HG03565 (cell line): ENCODE measurements around the gene TLCD5.

Experiments
- ATAC-seq: cut with Tn5 transposase; IDR thresholded peaks from one replicate; pipeline ENCODE4 v1.9.1; 2021; ENCODE audit warnings: mild to moderate bottlenecking, moderate library complexity; ENCODE audit not compliant: unreplicated experiment

TLCD5 gene

DNA sequence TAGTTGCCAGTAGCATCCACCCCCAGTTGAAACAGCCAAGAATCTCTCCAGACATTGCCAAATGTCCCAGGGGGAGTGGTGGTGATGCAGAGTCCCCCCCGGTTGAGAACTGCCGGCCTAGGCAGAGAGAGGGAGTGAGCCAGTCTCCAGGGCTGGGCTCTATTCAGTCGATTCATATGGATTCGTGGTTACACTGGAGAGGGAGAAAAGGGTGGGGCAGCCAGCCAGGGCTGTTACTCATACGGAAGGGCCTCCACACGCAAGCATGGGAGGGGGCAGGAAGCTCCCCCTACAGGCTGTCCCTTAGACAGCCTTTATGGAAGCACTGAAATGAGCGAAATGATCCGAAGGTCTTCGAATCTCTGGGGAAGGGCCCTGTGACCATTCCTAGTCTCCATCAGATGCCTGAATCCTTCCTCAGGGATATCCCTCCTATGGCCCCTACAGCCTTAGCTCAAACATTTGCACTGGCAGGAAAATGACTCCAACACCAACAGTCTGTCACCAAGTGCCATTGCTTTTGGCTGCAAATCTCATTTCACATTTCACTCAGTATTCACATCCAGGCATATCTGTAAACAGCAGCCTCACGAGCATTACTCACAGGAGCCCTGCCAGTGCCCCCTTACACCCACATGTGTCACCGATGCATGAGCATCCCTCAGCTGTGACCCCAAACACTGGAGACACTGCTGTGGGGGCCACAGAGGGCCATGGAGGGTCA lies 18.4 kb upstream of the TLCD5 start:
- no peak for ATAC-seq

GRCh38 chr11:120307476-120307875 lies 17.6 kb upstream of the TLCD5 start:
- no peak for ATAC-seq

- ATAC-seq: no peak
Measured at GRCh38 chr11:120308081-120308480, 17.0 kb upstream of the TLCD5 start.

GRCh38 chr11:120310870-120311269 lies 14.2 kb upstream of the TLCD5 start:
- no peak for ATAC-seq

GRCh38 chr11:120314861-120315260 lies 10.2 kb upstream of the TLCD5 start:
- no peak for ATAC-seq

DNA sequence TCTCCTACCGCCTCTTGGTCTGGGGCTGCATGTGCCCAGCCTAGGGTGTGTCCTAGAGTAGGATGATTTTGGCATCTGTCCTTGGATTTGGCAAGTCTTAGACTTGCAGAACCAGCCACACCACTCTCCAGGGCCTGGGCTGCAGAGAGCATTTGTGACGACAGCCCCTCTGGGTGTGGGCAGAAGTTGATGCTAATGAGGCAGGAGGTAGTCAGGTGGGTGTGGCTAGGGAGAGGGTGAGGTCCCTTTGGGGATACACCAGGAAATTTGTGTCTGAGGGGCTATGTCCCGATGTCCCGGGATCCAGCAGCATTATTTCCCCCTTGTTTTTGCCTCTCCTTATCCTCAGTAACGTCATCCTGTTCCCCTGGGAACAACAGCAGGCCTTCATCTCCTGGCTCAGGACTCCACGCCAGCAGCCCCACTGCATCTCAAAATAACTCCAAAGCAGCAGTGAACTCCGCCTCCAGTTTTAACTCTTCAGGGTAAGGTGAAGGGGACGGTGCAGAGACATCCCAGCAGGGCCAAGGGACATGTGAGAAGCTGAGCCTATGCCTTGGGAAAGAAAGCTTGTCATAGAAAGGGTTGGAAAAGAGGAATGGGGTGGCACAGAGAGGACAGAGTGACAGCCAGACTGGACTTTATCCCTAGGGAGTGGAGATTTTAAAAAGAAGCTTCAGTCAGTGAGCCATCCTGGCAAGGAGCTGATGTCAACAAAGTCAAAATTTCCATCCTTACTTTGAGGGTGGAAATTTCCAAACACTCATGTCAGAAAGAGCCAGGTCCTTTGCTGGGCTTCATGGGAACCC lies 8.0 kb upstream of the TLCD5 start:
- ATAC-seq: no peak

- no peak for ATAC-seq
Measured at GRCh38 chr11:120317689-120318480, 7.2 kb upstream of the TLCD5 start.

- ATAC-seq: no peak
Measured at GRCh38 chr11:120318906-120319305, 6.2 kb upstream of the TLCD5 start.

- ATAC-seq: no peak
Measured at GRCh38 chr11:120326228-120326627, 1.1 kb downstream of the TLCD5 start.

DNA sequence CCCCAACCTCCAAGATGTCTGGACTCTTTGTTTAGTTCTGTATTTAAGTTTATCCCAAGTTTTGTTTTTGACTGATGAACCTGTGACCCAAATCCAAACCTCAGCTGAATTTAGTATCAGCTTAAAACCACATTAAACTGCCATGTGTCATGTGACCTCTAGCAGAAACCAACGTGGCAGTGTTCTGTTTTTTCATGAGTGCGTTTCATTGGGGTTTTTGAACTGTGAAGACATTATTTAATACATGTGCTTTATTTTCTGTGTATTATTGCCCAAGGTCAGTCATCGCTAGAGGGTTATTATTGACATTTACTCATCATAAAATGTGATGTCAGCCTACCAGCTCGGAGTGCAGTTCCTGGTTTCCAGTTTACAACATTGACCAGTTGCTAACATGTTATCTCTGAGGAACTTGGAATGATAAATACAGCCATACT lies 1.8 kb downstream of the TLCD5 start:
- ATAC-seq: no peak

GRCh38 chr11:120327311-120327710 lies 2.2 kb downstream of the TLCD5 start:
- ATAC-seq: no peak

DNA sequence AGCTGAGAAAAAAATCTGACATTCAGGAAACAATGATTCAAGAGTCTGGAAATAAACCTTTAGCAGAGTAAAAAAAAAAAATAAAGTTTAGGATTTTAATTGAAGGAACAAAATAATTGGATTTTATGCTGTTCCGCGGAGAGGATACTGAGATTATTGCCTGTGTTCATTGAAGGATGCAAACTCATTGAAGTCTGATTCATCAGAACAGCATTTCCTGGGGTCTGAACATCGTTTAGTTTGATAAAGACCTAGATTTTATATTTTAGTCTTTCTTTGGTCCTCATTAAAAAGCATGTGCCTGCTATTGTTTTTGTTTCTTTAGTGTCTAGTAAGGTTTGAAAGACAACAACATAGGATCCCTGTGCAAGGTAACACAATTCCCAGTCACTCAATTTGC lies 4.5 kb downstream of the TLCD5 start:
- no peak for ATAC-seq

GRCh38 chr11:120330045-120330444 lies 4.9 kb downstream of the TLCD5 start:
- no peak for ATAC-seq

- no peak for ATAC-seq
Measured at GRCh38 chr11:120331301-120331996, 6.3 kb downstream of the TLCD5 start.

DNA sequence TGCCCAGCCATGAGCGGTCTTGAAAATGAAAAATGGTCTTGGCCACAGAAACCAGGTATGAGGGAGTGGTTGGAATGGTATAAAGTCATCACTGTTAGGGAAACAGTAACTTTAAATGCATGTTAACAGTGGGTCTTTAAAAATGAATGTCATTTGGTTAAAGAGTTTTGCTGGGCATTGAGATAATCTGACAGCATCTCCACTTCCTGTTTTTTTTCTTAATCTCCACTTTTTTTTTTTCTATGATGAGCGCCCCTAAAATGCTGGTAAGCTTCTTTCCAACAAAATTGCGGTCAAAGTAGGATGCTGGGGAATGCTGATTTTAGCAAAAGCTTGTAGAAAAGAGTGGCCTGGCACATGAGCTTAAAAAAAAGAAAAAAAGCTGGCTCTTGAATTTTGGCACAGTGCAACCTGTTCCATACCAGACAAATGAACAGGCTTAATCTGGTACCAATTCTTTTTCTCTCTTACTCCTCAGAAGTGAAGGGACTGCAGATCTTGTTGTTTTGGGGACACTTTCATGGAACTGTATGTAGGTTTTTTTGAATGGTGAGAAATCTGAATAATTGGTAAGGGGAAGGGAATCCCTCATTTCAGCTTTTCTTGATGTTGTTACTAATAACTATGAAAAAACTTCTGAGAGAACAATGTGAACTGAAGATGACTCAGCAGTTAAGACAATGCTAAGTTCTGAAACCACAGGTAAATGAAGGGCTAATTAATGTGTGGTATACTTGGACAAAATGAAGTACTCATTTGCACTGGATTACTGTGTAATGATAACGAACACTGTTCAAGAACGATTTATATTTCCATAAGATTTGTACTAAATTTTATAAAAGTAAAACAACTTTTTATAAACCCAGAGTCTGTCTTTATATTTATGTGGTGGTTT lies 8.0 kb downstream of the TLCD5 start:
- ATAC-seq: no peak

GRCh38 chr11:120333801-120334200 lies 8.7 kb downstream of the TLCD5 start:
- no peak for ATAC-seq

- ATAC-seq: no peak
Measured at GRCh38 chr11:120334332-120334731, 9.2 kb downstream of the TLCD5 start.

DNA sequence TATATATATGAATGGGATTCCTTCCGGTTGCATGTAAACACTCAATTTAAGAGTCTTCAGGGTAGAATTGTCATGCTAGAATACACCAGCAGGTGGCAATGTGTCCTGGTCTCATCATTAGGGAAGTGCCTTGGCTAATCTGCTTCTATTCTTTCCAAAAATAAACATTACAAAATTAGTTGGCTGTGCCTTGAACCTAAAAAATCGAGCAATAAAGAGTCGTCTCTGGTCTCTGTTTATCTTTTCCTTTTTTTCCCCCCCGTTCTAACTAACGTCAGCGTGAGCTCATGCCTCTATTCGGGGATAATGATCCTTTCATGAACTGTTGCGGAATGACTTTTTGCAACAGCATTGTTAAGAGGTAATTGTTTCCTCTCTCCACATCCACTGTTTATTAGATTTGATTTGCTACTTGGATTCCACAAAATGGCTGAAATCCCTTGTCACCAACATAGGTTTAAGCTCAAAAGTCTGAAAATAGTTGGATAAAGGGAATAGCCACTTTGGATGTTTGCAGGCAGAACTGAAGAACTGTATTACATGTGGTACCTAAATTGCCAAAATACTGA lies 9.9 kb downstream of the TLCD5 start:
- ATAC-seq: no peak

- ATAC-seq: no peak
Measured at GRCh38 chr11:120335556-120335907, 10.4 kb downstream of the TLCD5 start.
